ENCODE results near the gene AHR.
"Not testable (repeated sequence)": the region's sequence is repeated elsewhere in the genome, so short reads cannot be mapped to it uniquely, and the experiment has no call there.

The AHR gene

DNA sequence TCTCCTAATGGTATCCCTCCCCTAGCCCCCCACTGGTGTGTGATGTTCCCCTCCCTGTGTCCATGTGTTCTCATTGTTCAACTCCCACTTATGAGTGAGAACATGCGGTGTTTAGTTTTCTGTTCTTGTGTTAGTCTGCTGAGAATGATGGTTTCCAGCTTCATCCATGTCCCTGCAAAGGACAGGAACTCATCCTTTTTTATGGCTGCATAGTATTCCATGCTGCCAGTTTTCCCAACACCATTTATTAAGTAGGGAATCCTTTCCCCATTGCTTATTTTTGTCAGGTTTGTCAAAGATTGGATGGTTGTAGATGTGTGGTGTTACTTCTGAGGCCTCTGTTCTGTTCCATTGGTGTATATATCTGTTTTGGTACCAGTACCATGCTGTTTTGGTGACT, 50.5 kb downstream of the AHR start:
- H3K4me1 ChIP-seq (ENCODE audit: control extremely low read depth in 1 of 4, control insufficient read depth in 4 of 4, insufficient read depth in 4 of 4, low read length in 3 of 4); DNase-seq; POLR2A ChIA-PET; H3K27me3 ChIP-seq (replicated peaks in 2 of 5; ENCODE audit: control insufficient read depth in 4 of 5, insufficient read depth in 5 of 5, low read length in 4 of 5); H3K27ac ChIP-seq (ENCODE audit: insufficient read depth in 1 of 2, low read depth in 1 of 2, low read length in 2 of 2, poor library complexity in 1 of 2, severe bottlenecking in 2 of 2); H3K4me3 ChIP-seq (ENCODE audit: control insufficient read depth in 1 of 7, extremely low read depth in 1 of 7, insufficient read depth in 4 of 7, low read depth in 2 of 7, low read length in 6 of 7); H3K9me3 ChIP-seq (ENCODE audit: control extremely low read depth in 1 of 5, control insufficient read depth in 4 of 5, insufficient read depth in 2 of 5, low read depth in 1 of 5, low read length in 4 of 5); CTCF ChIA-PET: not testable (repeated sequence)
- peaks cover 0 to 11% (median 5%) of the 10 kb centered on the region in 4 experiments for H3K36me3 ChIP-seq (ENCODE audit: control insufficient read depth in 4 of 4, insufficient read depth in 4 of 4, low read length in 3 of 4)
- no CpG with 5 or more reads among the region's 1 CpG for WGBS (ENCODE audit: insufficient coverage)

DNA sequence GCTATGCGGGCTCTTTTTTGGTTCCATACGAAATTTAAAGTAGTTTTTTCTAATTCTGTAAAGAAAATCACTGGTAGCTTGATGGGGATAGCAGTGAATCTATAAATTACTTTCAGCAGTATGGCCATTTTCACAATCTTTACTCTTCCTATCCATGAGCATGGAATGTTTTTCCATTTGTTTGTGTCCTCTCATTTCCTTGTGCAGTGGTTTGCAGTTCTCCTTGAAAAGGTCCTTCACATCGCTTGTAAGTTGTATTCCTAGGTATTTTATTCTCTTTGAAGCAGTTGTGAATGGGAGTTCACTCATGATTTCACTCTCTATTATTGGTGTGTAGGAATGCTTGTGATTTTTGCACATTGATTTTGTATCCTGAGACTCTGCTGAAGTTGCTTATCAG, 51.9 kb downstream of the AHR start:
- 86% methylated on average over 1 of the region's 3 CpGs for WGBS (ENCODE audit: insufficient coverage)

DNA sequence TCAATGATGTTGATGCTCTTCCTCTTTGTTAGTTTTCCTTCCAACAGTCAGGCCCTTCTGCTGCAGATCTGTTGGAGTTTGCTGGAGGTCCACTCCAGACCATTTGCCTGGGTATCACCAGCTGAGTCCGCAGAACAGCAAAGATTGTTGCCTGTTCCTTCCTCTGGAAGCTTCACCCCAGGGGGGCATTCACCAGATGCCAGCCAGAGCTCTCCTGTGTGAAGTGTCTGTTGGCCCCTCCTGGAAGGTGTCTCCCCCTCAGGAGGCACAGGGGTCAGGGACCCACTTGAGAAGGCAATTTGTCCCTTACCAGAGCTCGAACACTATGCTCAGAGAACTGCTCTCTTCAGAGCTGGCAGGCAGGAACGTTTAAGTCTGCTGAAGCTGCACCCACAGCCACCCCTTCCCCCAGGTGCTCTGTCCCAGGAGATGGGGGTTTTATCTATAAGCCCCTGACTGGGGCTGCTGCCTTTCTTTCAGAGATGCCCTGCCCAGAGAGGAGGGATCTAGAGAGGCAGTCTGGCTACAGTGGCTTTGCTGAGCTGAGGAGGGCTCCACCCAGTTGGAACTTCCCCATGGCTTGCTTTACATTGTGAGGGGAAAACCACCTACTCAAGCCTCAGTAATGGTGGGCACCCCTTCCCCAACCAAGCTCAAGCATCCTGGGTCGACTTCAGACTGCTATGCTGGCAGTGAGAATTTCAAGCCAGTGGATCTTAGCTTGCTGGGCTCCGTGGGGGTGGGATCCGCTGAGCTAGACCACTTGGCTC, 55.4 kb downstream of the AHR start:
- 84% methylated on average over 4 of the region's 6 CpGs for WGBS (ENCODE audit: insufficient coverage)
- H3K27ac ChIP-seq (ENCODE audit: insufficient read depth in 1 of 2, low read depth in 1 of 2, low read length in 2 of 2, poor library complexity in 1 of 2, severe bottlenecking in 2 of 2); H3K4me1 ChIP-seq (ENCODE audit: control extremely low read depth in 1 of 4, control insufficient read depth in 4 of 4, insufficient read depth in 4 of 4, low read length in 3 of 4); POLR2A ChIA-PET; H3K4me3 ChIP-seq (ENCODE audit: control insufficient read depth in 1 of 7, extremely low read depth in 1 of 7, insufficient read depth in 4 of 7, low read depth in 2 of 7, low read length in 6 of 7); H3K36me3 ChIP-seq (ENCODE audit: control insufficient read depth in 4 of 4, insufficient read depth in 4 of 4, low read length in 3 of 4); H3K27me3 ChIP-seq (replicated peaks in 2 of 5; ENCODE audit: control insufficient read depth in 4 of 5, insufficient read depth in 5 of 5, low read length in 4 of 5); DNase-seq: not testable (repeated sequence)
- peaks cover 0 to 16% (median 2%) of the 10 kb centered on the region in 5 experiments for H3K9me3 ChIP-seq (ENCODE audit: control extremely low read depth in 1 of 5, control insufficient read depth in 4 of 5, insufficient read depth in 2 of 5, low read depth in 1 of 5, low read length in 4 of 5)
- CTCF ChIA-PET, result interaction anchor here (0.9 kb wide), 1 partner anchor 13 kb away, joined by 3 read pairs; no protein-coding TSS in a partner anchor

More for the DNA sequence above, 51.9 kb downstream of the AHR start:
- H3K27me3 ChIP-seq (replicated peaks in 2 of 5; ENCODE audit: control insufficient read depth in 4 of 5, insufficient read depth in 5 of 5, low read length in 4 of 5); H3K9me3 ChIP-seq (ENCODE audit: control extremely low read depth in 1 of 5, control insufficient read depth in 4 of 5, insufficient read depth in 2 of 5, low read depth in 1 of 5, low read length in 4 of 5); H3K4me3 ChIP-seq (ENCODE audit: control insufficient read depth in 1 of 7, extremely low read depth in 1 of 7, insufficient read depth in 4 of 7, low read depth in 2 of 7, low read length in 6 of 7); H3K36me3 ChIP-seq (ENCODE audit: control insufficient read depth in 4 of 4, insufficient read depth in 4 of 4, low read length in 3 of 4); DNase-seq; CTCF ChIA-PET; H3K4me1 ChIP-seq (ENCODE audit: control extremely low read depth in 1 of 4, control insufficient read depth in 4 of 4, insufficient read depth in 4 of 4, low read length in 3 of 4); H3K27ac ChIP-seq (ENCODE audit: insufficient read depth in 1 of 2, low read depth in 1 of 2, low read length in 2 of 2, poor library complexity in 1 of 2, severe bottlenecking in 2 of 2); POLR2A ChIA-PET: not testable (repeated sequence)

DNA sequence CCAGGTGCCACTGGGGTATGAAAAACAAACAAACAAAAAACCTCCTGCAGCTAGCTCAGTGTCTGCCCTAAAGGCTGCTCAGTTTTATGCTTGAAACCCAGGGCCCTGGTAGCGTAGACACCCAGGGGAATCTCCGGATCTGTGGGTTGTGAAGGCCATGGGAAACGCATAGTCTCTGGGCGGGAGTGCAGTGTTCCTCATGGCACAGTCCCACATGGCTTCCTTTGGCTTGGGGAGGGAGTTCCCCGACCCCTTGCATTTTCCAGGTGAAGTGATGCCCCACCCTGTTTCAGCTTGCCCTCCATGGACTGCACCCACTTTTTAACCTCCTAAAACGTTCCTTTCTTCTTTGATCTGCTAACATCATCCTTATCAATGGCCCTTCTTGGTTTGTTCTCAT, 56.0 kb downstream of the AHR start:
- no peak for DNase-seq
- 97% methylated on average over 6 of the region's 6 CpGs for WGBS (ENCODE audit: insufficient coverage)
- Histone ChIP-seq H3K36me3 (ENCODE audit: control insufficient read depth in 4 of 4, insufficient read depth in 4 of 4, low read length in 3 of 4) (peaks cover 0 to 2% (median 0%) of the 10 kb centered on the region in 4 experiments), H3K4me1 (ENCODE audit: control extremely low read depth in 1 of 4, control insufficient read depth in 4 of 4, insufficient read depth in 4 of 4, low read length in 3 of 4) (no peaks in the 10 kb centered on the region), H3K4me3 (ENCODE audit: control insufficient read depth in 1 of 7, extremely low read depth in 1 of 7, insufficient read depth in 4 of 7, low read depth in 2 of 7, low read length in 6 of 7) (no peak overlapping the region), H3K9me3 (ENCODE audit: control extremely low read depth in 1 of 5, control insufficient read depth in 4 of 5, insufficient read depth in 2 of 5, low read depth in 1 of 5, low read length in 4 of 5) (peaks cover 0 to 16% (median 2%) of the 10 kb centered on the region in 5 experiments), H3K27ac (ENCODE audit: insufficient read depth in 1 of 2, low read depth in 1 of 2, low read length in 2 of 2, poor library complexity in 1 of 2, severe bottlenecking in 2 of 2) (no peak overlapping the region), H3K27me3 (replicated peaks in 2 of 5; ENCODE audit: control insufficient read depth in 4 of 5, insufficient read depth in 5 of 5, low read length in 4 of 5) (no peaks in the 10 kb centered on the region)
- ChIA-PET CTCF (interaction anchor here (0.9 kb wide), 1 partner anchor 13 kb away, joined by 3 read pairs; no protein-coding TSS in a partner anchor), POLR2A (no interaction called here)

DNA sequence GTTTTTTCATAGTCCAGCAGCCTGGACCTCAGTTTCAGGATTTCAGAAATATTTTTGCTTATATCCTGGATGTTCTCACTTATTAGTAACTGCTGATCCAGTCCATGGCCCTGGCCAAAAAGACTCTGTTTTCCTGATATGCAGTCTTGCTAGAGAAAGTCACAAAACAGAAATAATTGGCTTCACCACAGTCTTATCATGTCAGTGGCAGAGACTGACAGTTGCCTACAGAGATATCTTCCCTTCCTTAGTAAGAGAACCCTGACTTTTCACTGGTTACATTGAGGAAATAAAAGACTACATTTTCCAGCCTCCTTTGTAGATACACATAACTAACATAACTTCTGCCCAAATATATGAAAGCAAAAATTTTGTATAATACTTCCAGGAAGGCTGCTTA, 56.6 kb downstream of the AHR start:
- POLR2A ChIA-PET, result no interaction called here

DNA sequence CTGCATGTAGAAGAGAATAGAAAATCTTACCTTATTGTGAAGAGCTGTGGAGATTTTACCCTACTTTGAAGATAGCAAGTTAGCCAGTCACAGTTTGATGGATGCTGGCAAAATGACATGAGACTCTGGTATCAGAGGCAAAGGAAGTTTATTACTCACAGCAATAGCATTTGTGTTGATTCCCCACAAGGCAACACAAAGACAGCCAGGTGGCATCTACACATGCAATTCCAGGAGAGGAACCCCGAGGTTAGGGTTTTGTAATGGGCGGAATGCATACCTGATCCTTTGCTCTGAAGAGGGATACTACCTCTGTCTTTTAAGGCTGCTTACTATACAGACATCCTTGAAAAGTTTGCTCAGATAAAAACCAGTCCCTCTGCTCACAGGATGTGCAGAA, 59.5 kb downstream of the AHR start:
- no peak overlapping the region for H3K4me3 ChIP-seq (ENCODE audit: control insufficient read depth in 1 of 7, extremely low read depth in 1 of 7, insufficient read depth in 4 of 7, low read depth in 2 of 7, low read length in 6 of 7)
- no peaks in the 10 kb centered on the region for H3K4me1 ChIP-seq (ENCODE audit: control extremely low read depth in 1 of 4, control insufficient read depth in 4 of 4, insufficient read depth in 4 of 4, low read length in 3 of 4)
- DNase-seq, result no peak
- WGBS (ENCODE audit: insufficient coverage), result 100% methylated on average over 2 of the region's 2 CpGs
- H3K27me3 ChIP-seq (replicated peaks in 2 of 5; ENCODE audit: control insufficient read depth in 4 of 5, insufficient read depth in 5 of 5, low read length in 4 of 5), result no peaks in the 10 kb centered on the region
- POLR2A ChIA-PET, result no interaction called here
- H3K27ac ChIP-seq (ENCODE audit: insufficient read depth in 1 of 2, low read depth in 1 of 2, low read length in 2 of 2, poor library complexity in 1 of 2, severe bottlenecking in 2 of 2), result no peak overlapping the region
- H3K36me3 ChIP-seq (ENCODE audit: control insufficient read depth in 4 of 4, insufficient read depth in 4 of 4, low read length in 3 of 4), result peaks cover 0 to 2% (median 0%) of the 10 kb centered on the region in 4 experiments
- H3K9me3 ChIP-seq (ENCODE audit: control extremely low read depth in 1 of 5, control insufficient read depth in 4 of 5, insufficient read depth in 2 of 5, low read depth in 1 of 5, low read length in 4 of 5), result peaks cover 0 to 7% (median 0%) of the 10 kb centered on the region in 5 experiments
- CTCF ChIA-PET, result no interaction called here

More for the DNA sequence above, 56.6 kb downstream of the AHR start:
- no peaks in the 10 kb centered on the region for H3K27me3 ChIP-seq (replicated peaks in 2 of 5; ENCODE audit: control insufficient read depth in 4 of 5, insufficient read depth in 5 of 5, low read length in 4 of 5)
- peak in 2 of 3 donors; percentile 21 to 53 for DNase-seq
- H3K4me1 ChIP-seq (ENCODE audit: control extremely low read depth in 1 of 4, control insufficient read depth in 4 of 4, insufficient read depth in 4 of 4, low read length in 3 of 4), result no peaks in the 10 kb centered on the region
- peaks cover 0 to 16% (median 2%) of the 10 kb centered on the region in 5 experiments for H3K9me3 ChIP-seq (ENCODE audit: control extremely low read depth in 1 of 5, control insufficient read depth in 4 of 5, insufficient read depth in 2 of 5, low read depth in 1 of 5, low read length in 4 of 5)
- H3K4me3 ChIP-seq (ENCODE audit: control insufficient read depth in 1 of 7, extremely low read depth in 1 of 7, insufficient read depth in 4 of 7, low read depth in 2 of 7, low read length in 6 of 7), result no peak overlapping the region
- H3K27ac ChIP-seq (ENCODE audit: insufficient read depth in 1 of 2, low read depth in 1 of 2, low read length in 2 of 2, poor library complexity in 1 of 2, severe bottlenecking in 2 of 2), result no peak overlapping the region
- CTCF ChIA-PET, result interaction anchor here (0.9 kb wide), 1 partner anchor 12 kb away, joined by 3 read pairs; no protein-coding TSS in a partner anchor
- H3K36me3 ChIP-seq (ENCODE audit: control insufficient read depth in 4 of 4, insufficient read depth in 4 of 4, low read length in 3 of 4), result peaks cover 0 to 2% (median 0%) of the 10 kb centered on the region in 4 experiments

DNA sequence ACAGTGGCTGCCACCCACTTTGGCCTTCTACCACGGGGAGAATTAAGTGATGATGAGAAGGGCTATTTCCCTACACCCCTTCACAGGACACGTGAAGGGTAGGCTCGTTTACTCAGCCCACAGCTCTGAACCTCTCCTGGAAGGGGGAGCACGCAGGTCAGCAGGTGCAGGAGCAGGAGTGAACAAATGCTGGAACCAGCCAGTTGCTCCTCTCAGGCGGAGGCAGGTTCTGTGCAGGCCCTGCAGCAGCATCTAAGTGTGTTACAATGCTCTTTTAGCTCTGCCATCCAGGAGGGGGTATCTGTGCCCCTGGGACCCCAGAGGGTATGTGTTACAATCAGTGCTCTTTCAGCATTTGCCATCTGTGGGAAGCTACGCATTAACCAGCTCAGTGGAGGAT, 61.2 kb downstream of the AHR start:
- ChIA-PET POLR2A (no interaction called here), CTCF (no interaction called here)
- Histone ChIP-seq H3K4me1 (ENCODE audit: control extremely low read depth in 1 of 4, control insufficient read depth in 4 of 4, insufficient read depth in 4 of 4, low read length in 3 of 4) (no peaks in the 10 kb centered on the region), H3K9me3 (ENCODE audit: control extremely low read depth in 1 of 5, control insufficient read depth in 4 of 5, insufficient read depth in 2 of 5, low read depth in 1 of 5, low read length in 4 of 5) (peaks cover 0 to 7% (median 0%) of the 10 kb centered on the region in 5 experiments), H3K4me3 (ENCODE audit: control insufficient read depth in 1 of 7, extremely low read depth in 1 of 7, insufficient read depth in 4 of 7, low read depth in 2 of 7, low read length in 6 of 7) (no peak overlapping the region), H3K27ac (ENCODE audit: insufficient read depth in 1 of 2, low read depth in 1 of 2, low read length in 2 of 2, poor library complexity in 1 of 2, severe bottlenecking in 2 of 2) (no peak overlapping the region), H3K27me3 (replicated peaks in 2 of 5; ENCODE audit: control insufficient read depth in 4 of 5, insufficient read depth in 5 of 5, low read length in 4 of 5) (no peaks in the 10 kb centered on the region), H3K36me3 (ENCODE audit: control insufficient read depth in 4 of 4, insufficient read depth in 4 of 4, low read length in 3 of 4) (peaks cover 0 to 2% (median 0%) of the 10 kb centered on the region in 4 experiments)
- DNase-seq, result no peak
- 97% methylated on average over 5 of the region's 6 CpGs for WGBS (ENCODE audit: insufficient coverage)
